SU-DHL-6 (cell line): ENCODE data around the gene KLK12.
"Not testable (repeated sequence)": the region's sequence is repeated elsewhere in the genome, so short reads cannot be mapped to it uniquely, and the experiment has no call there.

Source experiments
- H2AFZ ChIP-seq: fragments of 200-600 bp; sonication (generic); 2 replicates; pipeline ENCODE4 v1.6.1; 2014; ENCODE audit warnings: low read depth, mild to moderate bottlenecking, moderate library complexity, mixed read lengths, antibody characterized with exemption, low read length; ENCODE audit not compliant: severe bottlenecking
- H3F3A ChIP-seq: fragments of 200-600 bp; shearing (Covaris generic); 2 replicates; pipeline ENCODE4 v1.6.0; 2016; ENCODE audit warnings: antibody characterized with exemption, mild to moderate bottlenecking; ENCODE audit not compliant: insufficient read depth
- H3K27ac ChIP-seq: fragments of 200-600 bp; sonication (generic); 2 replicates; pipeline ENCODE4 v1.5.1; 2016; ENCODE audit warnings: low read depth, mild to moderate bottlenecking, low read length, moderate library complexity, mixed read lengths
- H3K27me3 ChIP-seq: fragments of 200-600 bp; sonication (generic), shearing (Covaris generic); 2 replicates; pipeline ENCODE4 v1.6.0; 2014; ENCODE audit warnings: mild to moderate bottlenecking, low read length
- H3K36me3 ChIP-seq: fragments of 200-600 bp; sonication (generic); 2 replicates; pipeline ENCODE4 v1.6.1; 2014; ENCODE audit warnings: mild to moderate bottlenecking, low read length, mixed read lengths
- H3K4me2 ChIP-seq: fragments of 300-600, 200-600 bp; shearing (Covaris generic), sonication (generic); 2 replicates; pipeline ENCODE4 v1.6.0; 2014; ENCODE audit warnings: low read length, low read depth, mild to moderate bottlenecking; ENCODE audit not compliant: poor library complexity, severe bottlenecking
- H3K4me3 ChIP-seq: fragments of 200-600 bp; sonication (generic); 2 replicates; pipeline ENCODE4 v1.5.1; 2014; ENCODE audit warnings: antibody characterized with exemption, low read length, mild to moderate bottlenecking, mixed read lengths; ENCODE audit not compliant: insufficient read depth, poor library complexity, severe bottlenecking
- H3K79me2 ChIP-seq: fragments of 200-600 bp; sonication (generic); 2 replicates; pipeline ENCODE4 v1.6.1; 2014; ENCODE audit warnings: mild to moderate bottlenecking, low read length, moderate library complexity; ENCODE audit not compliant: insufficient read depth
- H3K9ac ChIP-seq: fragments of 200-600 bp; sonication (generic); 2 replicates; pipeline ENCODE4 v1.7.0; 2014; ENCODE audit warnings: mild to moderate bottlenecking, low read length
- H3K9me2 ChIP-seq: fragments of 200-600 bp; sonication (generic); replicated peaks from 2 replicates; pipeline ENCODE4 v1.6.1; 2014; ENCODE audit warnings: low read length; ENCODE audit not compliant: insufficient read depth
- H3K9me3 ChIP-seq: fragments of 200-600 bp; sonication (generic); 2 replicates; pipeline ENCODE4 v1.6.1; 2014; ENCODE audit warnings: low read length, mixed read lengths; ENCODE audit not compliant: insufficient read depth
- H4K20me1 ChIP-seq: fragments of 200-600 bp; sonication (generic); 2 replicates; pipeline ENCODE4 v1.6.1; 2014; ENCODE audit warnings: low read depth, mild to moderate bottlenecking, antibody characterized with exemption, low read length, moderate library complexity, mixed read lengths
- CTCF ChIP-seq: fragments of 200-600 bp; sonication (generic); IDR thresholded peaks from one replicate; pipeline ENCODE4 v1.5.1; 2017; ENCODE audit warnings: antibody characterized with exemption, mild to moderate bottlenecking, low read length, moderate library complexity; ENCODE audit not compliant: insufficient read depth, poor library complexity, severe bottlenecking
- EZH2phosphoT487 ChIP-seq: fragments of 200-600 bp; sonication (generic), shearing (Covaris generic); conservative IDR thresholded peaks from 2 replicates; pipeline ENCODE4 v1.6.1; 2018; ENCODE audit warnings: mild to moderate bottlenecking, antibody characterized with exemption, low read length, moderate library complexity, mixed read lengths

Gene KLK12

GRCh38 chr19:50992666-50993035, 42.2 kb downstream of the KLK12 start:
- Histone ChIP-seq H4K20me1 (no peaks in the 10 kb centered on the region), H3K9me3 (0 out of 2 replicates have a peak, but pooled peaks cover 5% of the 10 kb centered on the region), H3K79me2 (no peaks in the 10 kb centered on the region), H3K27me3 (no peaks in the 10 kb centered on the region; the same call in 1 of the 2 replicates), H3K9me2 (no peaks in the 10 kb centered on the region), H3K27ac (no peak overlapping the region), H3F3A (no peaks in the 10 kb centered on the region), H3K4me3 (no peak overlapping the region), H3K9ac (no peak overlapping the region), H3K4me2 (no peak overlapping the region), H2AFZ (no peak overlapping the region), H3K36me3 (no peaks in the 10 kb centered on the region)
- TF ChIP-seq CTCF (no peak), EZH2phosphoT487 (no peak)

GRCh38 chr19:50984416-50984815, 50.4 kb downstream of the KLK12 start:
- not testable (repeated sequence) for H3K27me3 ChIP-seq, H3K9me3 ChIP-seq, H2AFZ ChIP-seq, H3K4me2 ChIP-seq, H3K36me3 ChIP-seq, H3K79me2 ChIP-seq, H3K9ac ChIP-seq, H4K20me1 ChIP-seq, H3K27ac ChIP-seq, H3F3A ChIP-seq, H3K9me2 ChIP-seq, H3K4me3 ChIP-seq

- Histone ChIP-seq H3F3A (no peaks in the 10 kb centered on the region), H2AFZ (no peak within 1 kb of the TSS), H3K36me3 (no peaks in the 10 kb centered on the region), H3K79me2 (no peaks in the 10 kb centered on the region), H3K4me2 (no peak within 1 kb of the TSS), H3K27me3 (no peaks in the 10 kb centered on the region), H3K27ac (no peak within 1 kb of the TSS), H3K4me3 (no peak within 1 kb of the TSS), H4K20me1 (no peaks in the 10 kb centered on the region), H3K9me2 (no peaks in the 10 kb centered on the region), H3K9me3 (no peaks in the 10 kb centered on the region), H3K9ac (no peak within 1 kb of the TSS)
- TF ChIP-seq EZH2phosphoT487 (no peak), CTCF (no peak)
Observed at GRCh38 chr19:50983625-50984292, 51.0 kb downstream of the KLK12 start, which contains the start of gene KLK7. Gene KLK7, minus strand, starts transcription at chr19:50983917. Its CDS starts 1,518 bp downstream, at chr19:50982399.

GRCh38 chr19:50982186-50982585, 52.6 kb downstream of the KLK12 start:
- no peak overlapping the region for H2AFZ ChIP-seq
- no peak overlapping the region for H3K4me3 ChIP-seq
- no peaks in the 10 kb centered on the region for H3K27me3 ChIP-seq
- no peaks in the 10 kb centered on the region for H4K20me1 ChIP-seq
- H3K27ac ChIP-seq = no peak overlapping the region
- H3F3A ChIP-seq = no peaks in the 10 kb centered on the region
- H3K4me2 ChIP-seq = no peak overlapping the region
- no peaks in the 10 kb centered on the region for H3K79me2 ChIP-seq
- TF ChIP-seq CTCF (no peak), EZH2phosphoT487 (no peak)
- no peaks in the 10 kb centered on the region for H3K36me3 ChIP-seq
- H3K9ac ChIP-seq = no peak overlapping the region
- no peaks in the 10 kb centered on the region for H3K9me3 ChIP-seq
- H3K9me2 ChIP-seq = no peaks in the 10 kb centered on the region
